Panc1 (cell line): ENCODE measurements around the gene ECEL1. TPM values are rescaled to one million over a fixed set of nuclear protein-coding genes. Genes with fewer than 3 reads are reported as not detected.

Source experiments
- ATAC-seq: fragments of 200-7000 bp; cut with Tn5 transposase; 2 replicates; pipeline ENCODE4 v1.9.1; 2020; ENCODE audit warnings: mild to moderate bottlenecking, moderate library complexity
- BruUV-seq: library from RNA; stranded (reverse); fragments of 400-500 nt; replicated peaks from 2 replicates; lab custom pipeline; 2021; lab: Mats Ljungman, UMichigan
- CTCF ChIA-PET: fragments of 300-600 bp; sonication (Branson Sonifier 250); formaldehyde crosslinking; loops from one replicate; lab custom pipeline; 2022; ENCODE audit warnings: antibody characterized with exemption; lab: Charles Lee
- POLR2A ChIA-PET: fragments of 300-600 bp; sonication (Branson Sonifier 250); formaldehyde crosslinking; loops from one replicate; lab custom pipeline; 2022; ENCODE audit warnings: antibody characterized with exemption; lab: Charles Lee
- DNase-seq: peaks from one replicate; pipeline ENCODE4 v3.0.0-alpha.2; 2010; ENCODE audit warnings: low read depth, low spot score
- H3K27ac ChIP-seq: 2 replicates; pipeline ENCODE4 v1.5.1; 2011; ENCODE audit warnings: mild to moderate bottlenecking, low read length, inconsistent platforms
- H3K27me3 ChIP-seq: fragments of 200-500 bp; sonication (Bioruptor generic); 2 replicates; pipeline ENCODE4 v1.6.0; 2014; ENCODE audit warnings: low read length, inconsistent platforms; ENCODE audit not compliant: control insufficient read depth, insufficient read depth
- H3K36me3 ChIP-seq: fragments of 200-500 bp; sonication (Bioruptor generic); 2 replicates; pipeline ENCODE4 v1.5.1; 2014; ENCODE audit warnings: inconsistent platforms, mild to moderate bottlenecking, low read length, moderate library complexity; ENCODE audit not compliant: control insufficient read depth, insufficient read depth
- H3K4me1 ChIP-seq: 2 replicates; pipeline ENCODE4 v1.5.1; 2011; ENCODE audit warnings: inconsistent platforms, mild to moderate bottlenecking, low read length, moderate library complexity; ENCODE audit not compliant: control insufficient read depth, insufficient read depth
- H3K4me3 ChIP-seq, 2 experiments: 2 replicates each; pipeline ENCODE4 v1.5.1; 2011 to 2012; ENCODE audit warnings: low read depth in 2 of 2, low read length in 2 of 2, mild to moderate bottlenecking in 2 of 2, inconsistent platforms in 1 of 2, moderate library complexity in 1 of 2
- H3K9me3 ChIP-seq: fragments of 200-500 bp; sonication (Bioruptor generic); 2 replicates; pipeline ENCODE4 v1.5.1; 2014; ENCODE audit warnings: low read depth, mild to moderate bottlenecking, inconsistent platforms, low read length, moderate library complexity; ENCODE audit not compliant: control insufficient read depth, insufficient read depth
- POLR2AphosphoS5 ChIP-seq: IDR thresholded peaks from 2 replicates; pipeline ENCODE4 v1.6.1; 2012; ENCODE audit warnings: mild to moderate bottlenecking, low read depth, low read length, moderate library complexity
- REST ChIP-seq, 2 experiments: IDR thresholded peaks; 2 replicates each; pipeline ENCODE4 v1.6.1; 2011 to 2012; ENCODE audit warnings: low read depth in 2 of 2, control low read depth in 1 of 2, low read length in 1 of 2, mild to moderate bottlenecking in 1 of 2, moderate library complexity in 1 of 2; ENCODE audit not compliant: insufficient read depth in 1 of 2
- SIN3A ChIP-seq: IDR thresholded peaks from 2 replicates; pipeline ENCODE4 v1.6.1; 2012; ENCODE audit warnings: low read depth, mild to moderate bottlenecking, low read length, moderate library complexity, borderline replicate concordance; ENCODE audit not compliant: insufficient read depth
- TCF7L2 ChIP-seq: IDR thresholded peaks from 2 replicates; pipeline ENCODE4 v1.6.1; 2011; ENCODE audit warnings: mild to moderate bottlenecking, low read depth, low read length, inconsistent platforms
- in situ Hi-C: cut with HindIII; loops from 2 replicates; pipeline ENCODE4 v1.10.0; 2016; ENCODE audit warnings: low sequenced_read_pairs, low pct_unique_long_range_greater_than_20kb
- intact Hi-C: fragments of 100-400 bp; cut with micrococcal nuclease; formaldehyde crosslinking; loops from one replicate; pipeline ENCODE4 v1.10.0; 2022; ENCODE audit not compliant: unreplicated experiment
- total RNA-seq: library from RNA; stranded (reverse); gene quantifications from one replicate; pipeline ENCODE4 v1.2.1, GENCODE V29; 2021; ENCODE audit not compliant: unreplicated experiment
- TF ChIP-seq, protein P1 (sequence below): fragments of 450-650 bp; IDR thresholded peaks from 2 replicates; pipeline ENCODE4 v1.5.1; 2017; ENCODE audit warnings: mild to moderate bottlenecking

The ECEL1 gene
- total RNA-seq, 1 experiment from 2014 or later, result 2.9 TPM

DNA sequence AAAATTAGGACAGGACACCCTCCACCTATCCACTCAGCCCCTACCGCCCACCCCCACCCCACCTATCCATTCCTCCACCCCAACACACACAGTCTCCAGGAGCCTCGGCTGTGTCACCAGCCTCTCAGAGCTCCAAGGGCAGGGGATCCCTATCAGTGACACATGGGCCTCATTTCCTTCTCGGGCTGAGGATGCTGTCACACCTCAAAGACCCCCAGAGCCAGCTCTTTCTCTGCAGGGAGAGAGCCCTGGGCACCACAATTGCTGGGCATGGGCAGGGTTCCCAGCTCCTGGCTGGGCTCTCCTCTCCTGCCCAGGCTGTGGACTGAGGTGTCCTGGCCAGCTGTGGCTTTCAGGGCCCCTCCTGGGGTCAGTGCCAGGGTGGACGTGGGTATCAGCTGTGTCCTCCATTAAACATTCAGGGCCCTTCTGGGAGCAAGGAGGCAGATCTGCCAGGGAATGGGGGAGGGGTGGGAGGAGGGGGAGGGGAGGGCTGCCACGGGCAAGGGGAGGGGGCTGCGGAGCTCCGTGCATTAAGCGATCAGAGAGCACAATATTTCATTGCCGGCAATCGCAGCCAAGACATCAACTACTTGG, 14.3 kb upstream of the ECEL1 start:
- Histone ChIP-seq H3K4me1 (no peaks in the 10 kb centered on the region; the same call in 1 of the 2 replicates), H3K4me3 (no peak overlapping the region), H3K9me3 (no peaks in the 10 kb centered on the region), H3K27me3 (peaks cover 3% of the 10 kb centered on the region; the same call in 1 of the 2 replicates), H3K27ac (no peak overlapping the region), H3K36me3 (no peaks in the 10 kb centered on the region)
- ATAC-seq, result no peak
- no peak for DNase-seq
- intact Hi-C loops (no loop called here), in situ Hi-C loops (no loop called here)
- BruUV-seq, result no TSS peak
- TF ChIP-seq TCF7L2 (no peak), POLR2AphosphoS5 (no peak), REST (IDR thresholded peaks at IDR 0.05; ENCODE audit: insufficient read depth in 1 of 2, low read depth in 2 of 2, low read length in 1 of 2) (no peak), SIN3A (no peak)
- TF ChIP-seq, protein P1, sequence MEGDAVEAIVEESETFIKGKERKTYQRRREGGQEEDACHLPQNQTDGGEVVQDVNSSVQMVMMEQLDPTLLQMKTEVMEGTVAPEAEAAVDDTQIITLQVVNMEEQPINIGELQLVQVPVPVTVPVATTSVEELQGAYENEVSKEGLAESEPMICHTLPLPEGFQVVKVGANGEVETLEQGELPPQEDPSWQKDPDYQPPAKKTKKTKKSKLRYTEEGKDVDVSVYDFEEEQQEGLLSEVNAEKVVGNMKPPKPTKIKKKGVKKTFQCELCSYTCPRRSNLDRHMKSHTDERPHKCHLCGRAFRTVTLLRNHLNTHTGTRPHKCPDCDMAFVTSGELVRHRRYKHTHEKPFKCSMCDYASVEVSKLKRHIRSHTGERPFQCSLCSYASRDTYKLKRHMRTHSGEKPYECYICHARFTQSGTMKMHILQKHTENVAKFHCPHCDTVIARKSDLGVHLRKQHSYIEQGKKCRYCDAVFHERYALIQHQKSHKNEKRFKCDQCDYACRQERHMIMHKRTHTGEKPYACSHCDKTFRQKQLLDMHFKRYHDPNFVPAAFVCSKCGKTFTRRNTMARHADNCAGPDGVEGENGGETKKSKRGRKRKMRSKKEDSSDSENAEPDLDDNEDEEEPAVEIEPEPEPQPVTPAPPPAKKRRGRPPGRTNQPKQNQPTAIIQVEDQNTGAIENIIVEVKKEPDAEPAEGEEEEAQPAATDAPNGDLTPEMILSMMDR, result no peak
- POLR2A ChIA-PET, result no interaction called here
- CTCF ChIA-PET, result interaction anchor here (0.6 to 0.7 kb wide), 2 partner anchors 21 to 38 kb away, joined by 4 to 5 read pairs; no protein-coding TSS in a partner anchor

DNA sequence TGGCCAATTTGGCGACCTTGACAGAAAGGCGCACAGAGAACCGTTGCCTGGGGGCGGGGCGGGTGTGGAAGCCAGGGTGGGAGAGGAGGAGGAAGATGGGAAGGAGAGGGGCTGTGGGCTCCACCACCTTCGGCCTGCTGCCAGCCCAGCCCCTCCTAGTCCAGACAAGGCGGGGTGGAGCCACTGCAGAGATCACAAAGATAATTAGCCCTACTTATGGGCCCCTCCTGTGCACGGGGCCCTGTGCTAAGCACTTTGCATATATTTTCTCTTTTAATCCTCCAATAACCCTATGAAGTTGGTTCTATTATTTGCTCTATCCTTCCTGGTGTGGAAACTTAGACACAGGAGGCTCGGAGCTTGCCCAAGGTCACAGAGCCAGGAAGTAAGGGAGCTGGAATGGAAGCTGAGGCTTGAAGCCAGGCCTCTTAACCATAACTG, 13.7 kb upstream of the ECEL1 start:
- intact Hi-C loops, result no loop called here
- CTCF ChIA-PET, result no interaction called here
- DNase-seq, result no peak
- H3K27me3 ChIP-seq, result peaks cover 3% of the 10 kb centered on the region; the same call in 1 of the 2 replicates
- H3K4me1 ChIP-seq, result no peaks in the 10 kb centered on the region; the same call in 1 of the 2 replicates
- no peak for TF ChIP-seq POLR2AphosphoS5
- no peak for TF ChIP-seq TCF7L2
- no peak for TF ChIP-seq REST (IDR thresholded peaks at IDR 0.05; ENCODE audit: insufficient read depth in 1 of 2, low read depth in 2 of 2, low read length in 1 of 2)
- TF ChIP-seq, protein P1, result no peak
- TF ChIP-seq SIN3A, result no peak
- no peak overlapping the region for H3K4me3 ChIP-seq
- no peak for ATAC-seq
- in situ Hi-C loops, result no loop called here
- no peaks in the 10 kb centered on the region for H3K9me3 ChIP-seq
- BruUV-seq, result no TSS peak
- H3K27ac ChIP-seq, result no peak overlapping the region
- POLR2A ChIA-PET, result no interaction called here
- no peaks in the 10 kb centered on the region for H3K36me3 ChIP-seq
